Measurements from ENCODE around the gene FBL. TPM values are rescaled to one million over a fixed set of nuclear protein-coding genes. Genes with fewer than 3 reads are reported as not detected.

The FBL gene
- total and polyA plus RNA-seq, 10 of the 15 experiments (the other 5 are each of a cell fraction or from before 2014, with no cell fraction given), result 156 to 1,083 (median 478) TPM

- TF ChIP-seq HDAC6 (IDR thresholded peaks at IDR 0.05; ENCODE audit: unreplicated experiment) (no peak), PKNOX1 (IDR thresholded peaks at IDR 0.05) (no peak), CREM (IDR thresholded peaks at IDR 0.05; ENCODE audit: low read depth) (peak; percentile 50; the same call in 1 of the 2 replicates), DPF2 (IDR thresholded peaks at IDR 0.05) (peak; percentile 59; the same call in 1 of the 2 replicates), NFXL1 (IDR thresholded peaks at IDR 0.05; ENCODE audit: borderline replicate concordance) (no peak), SPI1 (IDR thresholded peaks at IDR 0.05; ENCODE audit: borderline replicate concordance, insufficient read depth, low read depth, low read length) (peak; percentile 94), MYC (IDR thresholded peaks at IDR 0.05; ENCODE audit: insufficient read depth, insufficient read length, insufficient replicate concordance, low read length, severe bottlenecking) (no peak), ZSCAN29 (IDR thresholded peaks at IDR 0.05) (no peak), CREB1 (IDR thresholded peaks at IDR 0.05; ENCODE audit: low read depth) (no peak)
Measured at GRCh38 chr19:39795001-39795400, 51.2 kb downstream of the FBL start (continued).

- Histone ChIP-seq H3K27me3 (replicated peaks in 1 of 2; ENCODE audit: control insufficient read depth in 2 of 2, insufficient read depth in 2 of 2, low read length in 1 of 2) (no peaks in the 10 kb centered on the region), H3K79me2 (ENCODE audit: control insufficient read depth, insufficient read depth, low read length) (no peaks in the 10 kb centered on the region), H3K4me1 (ENCODE audit: control insufficient read depth, insufficient read depth, low read length) (peaks cover 16% of the 10 kb centered on the region), H3K27ac (ENCODE audit: control insufficient read depth, insufficient read depth) (peak overlapping the region; percentile 40; the same call in 1 of the 2 replicates), H4K20me1 (ENCODE audit: control insufficient read depth, insufficient read depth) (no peaks in the 10 kb centered on the region), H3K9ac (ENCODE audit: control insufficient read depth, insufficient read depth, low read length) (peak overlapping the region; percentile 54), H3K4me3 (peak overlapping the region; percentile 66), H3K4me2 (ENCODE audit: control insufficient read depth, insufficient read depth) (peak overlapping the region; percentile 71), H2AFZ (ENCODE audit: control insufficient read depth, low read depth, low read length) (peak overlapping the region; percentile 99), H3K36me3 (ENCODE audit: control insufficient read depth in 2 of 2, insufficient read depth in 2 of 2, low read length in 1 of 2) (no peaks in the 10 kb centered on the region), H3K9me3 (replicated peaks; ENCODE audit: control insufficient read depth, insufficient read depth, low read length) (no peaks in the 10 kb centered on the region; the same call in none of the 3 replicates)
- FAIRE-seq (peak; percentile 93), DNase-seq (ENCODE audit: low read depth, low spot score) (peak; percentile 40), ATAC-seq (peak; percentile 97)
- RAD21 ChIA-PET (ENCODE audit: unreplicated experiment), result interaction anchor here (0.8 to 7.6 kb wide), 16 partner anchors 10 to 177 kb away, joined by 3 to 271 read pairs (median 4); partner anchors contain the start of genes DYRK1B, FBL, LEUTX and PSMC4
- SMC1A ChIA-PET (ENCODE audit: uncharacterized antibody, unreplicated experiment), result interaction anchor here (0.8 to 12.2 kb wide), 29 partner anchors 9 to 402 kb away, joined by 3 to 309 read pairs (median 3); partner anchors contain the start of genes DYRK1B, EID2, FBL and MED29
- in situ Hi-C loops (cut with MboI), result loop anchor here (5.0 kb wide), 1 partner anchor 49 kb away; no protein-coding TSS in a partner anchor
- CTCF ChIA-PET, result interaction anchor here (0.7 to 9.2 kb wide), 36 partner anchors 9 to 372 kb away, joined by 3 to 466 read pairs (median 5); partner anchors contain the start of genes DYRK1B, FBL and PSMC4
- no TSS peak for BruUV-seq (replicated peaks)
- POLR2A ChIA-PET, result interaction anchor here (0.6 to 1.5 kb wide), 3 partner anchors 40 to 375 kb away, joined by 4 to 30 read pairs (median 6); no protein-coding TSS in a partner anchor
- under 1% methylated on average over 17 of the region's 17 CpGs for WGBS (ENCODE audit: insufficient coverage, insufficient replicate concordance, low lambda C conversion rate, missing lambda C conversion rate)
- intact Hi-C loops (cut with micrococcal nuclease; ENCODE audit: unreplicated experiment), result loop anchor here (1.0 to 2.0 kb wide), 2 partner anchors 51 to 178 kb away; partner anchors contain the start of gene PSMC4
- TF ChIP-seq POLR2AphosphoS5 (IDR thresholded peaks at IDR 0.05; ENCODE audit: low read length) (no peak), MAX (IDR thresholded peaks at IDR 0.05; ENCODE audit: low read depth, low read length) (no peak), MYB (IDR thresholded peaks at IDR 0.05; ENCODE audit: borderline replicate concordance, low read depth, low read length) (no peak), JUNB (IDR thresholded peaks at IDR 0.05) (no peak), ZNF274 (IDR thresholded peaks at IDR 0.05; ENCODE audit: insufficient read depth, insufficient read length) (no peak), ZNF217 (IDR thresholded peaks at IDR 0.05) (no peak), NR2C1 (IDR thresholded peaks at IDR 0.05) (no peak), NFIC (IDR thresholded peaks at IDR 0.05; ENCODE audit: low read depth, low read length) (no peak), DPF2 (IDR thresholded peaks at IDR 0.05) (peak; percentile 64; the same call in 1 of the 2 replicates), USF2 (IDR thresholded peaks at IDR 0.05; ENCODE audit: borderline replicate concordance, low read depth, low read length) (no peak), IKZF2 (IDR thresholded peaks at IDR 0.05) (peak; percentile 56 to 57)
Measured at GRCh38 chr19:39792999-39793546, 53.1 kb downstream of the FBL start.

All from GM12878 (cell line).